GM18907 (cell line): ENCODE data around the gene PHF13.
A peak's percentile ranks its signal among the peaks of the same experiment; 100 is the strongest.

Source experiments
- ATAC-seq: cut with Tn5 transposase; IDR thresholded peaks from one replicate; pipeline ENCODE4 v1.9.1; 2021; ENCODE audit warnings: mild to moderate bottlenecking, moderate library complexity; ENCODE audit not compliant: unreplicated experiment

PHF13 gene

GRCh38 chr1:6601049-6601922, 12.2 kb upstream of the PHF13 start:
- peak; percentile 34 for ATAC-seq

GRCh38 chr1:6601923-6602668, 11.4 kb upstream of the PHF13 start:
- ATAC-seq = peak; percentile 38

GRCh38 chr1:6602669-6603237, 10.8 kb upstream of the PHF13 start, which contains the start of gene KLHL21:
Gene KLHL21, minus strand, starts transcription at chr1:6602869. Its CDS starts 52 bp downstream, at chr1:6602817.
- peak; percentile 53 for ATAC-seq

GRCh38 chr1:6603238-6603914, 10.2 kb upstream of the PHF13 start:
- peak; percentile 21 for ATAC-seq

GRCh38 chr1:6603915-6604558, 9.5 kb upstream of the PHF13 start:
- no peak for ATAC-seq

- peak; percentile 29 for ATAC-seq
Measured at GRCh38 chr1:6612641-6613360, 730 bp upstream of the PHF13 start.

- no peak for ATAC-seq
Measured at GRCh38 chr1:6614019-6614928, 743 bp downstream of the PHF13 start.

GRCh38 chr1:6614929-6615785, 1.6 kb downstream of the PHF13 start:
- ATAC-seq = no peak

- no peak for ATAC-seq
Measured at GRCh38 chr1:6619045-6619444, 5.5 kb downstream of the PHF13 start.

- no peak for ATAC-seq
Measured at GRCh38 chr1:6621429-6622391, 8.2 kb downstream of the PHF13 start.

GRCh38 chr1:6622396-6623152, 9.0 kb downstream of the PHF13 start:
- ATAC-seq = no peak

- ATAC-seq = no peak
Measured at GRCh38 chr1:6623269-6623965, 9.9 kb downstream of the PHF13 start.

- peak; percentile 74 for ATAC-seq
Measured at GRCh38 chr1:6624710-6625583, 11.4 kb downstream of the PHF13 start, which contains the start of gene THAP3. Gene THAP3, plus strand, starts transcription at chr1:6624868. Its CDS starts 351 bp downstream, at chr1:6625219.

- ATAC-seq = no peak
Measured at GRCh38 chr1:6625584-6626149, 12.1 kb downstream of the PHF13 start.
